Smooth muscle cell of the coronary artery (primary cell): ENCODE results near the gene GATC. TPM values are rescaled to one million over a fixed set of nuclear protein-coding genes. Genes with fewer than 3 reads are reported as not detected.

Source experiments
- total RNA-seq: library from RNA; depleted of rRNA; stranded (reverse); fragments of >200 nt; gene quantifications from 2 replicates; pipeline ENCODE4 v1.2.3, GENCODE V29; 2014; ENCODE audit warnings: low replicate concordance

The GATC gene, protein sequence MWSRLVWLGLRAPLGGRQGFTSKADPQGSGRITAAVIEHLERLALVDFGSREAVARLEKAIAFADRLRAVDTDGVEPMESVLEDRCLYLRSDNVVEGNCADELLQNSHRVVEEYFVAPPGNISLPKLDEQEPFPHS
- 10.5 and 15.0 TPM in 2 replicates for total RNA-seq

DNA sequence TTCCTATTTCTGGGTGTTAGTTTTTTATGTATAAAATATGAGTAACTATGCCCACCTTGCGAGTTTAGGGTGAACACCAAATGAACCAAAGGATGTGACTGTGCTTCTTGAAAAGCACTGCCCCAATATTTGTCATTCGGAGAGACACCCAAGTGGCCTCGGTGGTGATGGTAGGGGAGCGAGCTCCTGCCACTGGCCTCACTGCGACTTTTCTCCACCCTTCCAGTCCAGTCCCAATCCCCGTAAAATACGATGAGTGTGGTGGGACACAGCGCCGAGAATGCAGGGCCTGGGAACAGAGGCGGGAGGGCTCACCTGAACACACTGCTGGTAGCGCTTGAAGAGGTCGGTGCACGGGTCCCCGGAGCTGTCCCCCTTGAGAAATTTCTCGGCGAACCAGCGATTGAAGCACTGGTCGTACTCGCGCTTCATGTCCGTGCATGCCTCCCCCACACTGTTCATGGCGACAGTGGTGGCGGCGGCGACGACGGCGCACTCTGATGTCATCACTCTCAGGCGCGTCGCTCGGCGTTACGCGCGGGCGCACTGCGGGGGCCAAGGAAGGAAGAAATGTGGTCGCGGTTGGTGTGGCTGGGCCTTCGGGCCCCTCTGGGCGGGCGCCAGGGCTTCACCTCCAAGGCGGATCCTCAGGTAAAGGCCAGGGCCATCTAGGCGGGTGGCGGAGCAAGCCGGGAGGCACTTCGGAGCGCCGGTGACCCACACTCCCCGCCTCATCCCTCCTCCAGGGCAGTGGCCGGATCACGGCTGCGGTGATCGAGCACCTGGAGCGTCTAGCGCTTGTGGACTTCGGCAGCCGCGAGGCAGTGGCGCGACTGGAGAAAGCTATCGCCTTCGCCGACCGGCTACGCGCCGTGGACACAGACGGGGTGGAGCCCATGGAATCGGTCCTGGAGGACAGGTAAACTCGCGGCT is at the start of gene GATC, which contains the start of gene TRIAP1:
Gene GATC (plus strand): TSS at position 534 of the 933 bp plus-strand sequence. CDS start 37 bp downstream, at position 571.
Gene TRIAP1 (minus strand): TSS at position 474 of the 933 bp plus-strand sequence. CDS start 12 bp downstream, at position 462.

DNA sequence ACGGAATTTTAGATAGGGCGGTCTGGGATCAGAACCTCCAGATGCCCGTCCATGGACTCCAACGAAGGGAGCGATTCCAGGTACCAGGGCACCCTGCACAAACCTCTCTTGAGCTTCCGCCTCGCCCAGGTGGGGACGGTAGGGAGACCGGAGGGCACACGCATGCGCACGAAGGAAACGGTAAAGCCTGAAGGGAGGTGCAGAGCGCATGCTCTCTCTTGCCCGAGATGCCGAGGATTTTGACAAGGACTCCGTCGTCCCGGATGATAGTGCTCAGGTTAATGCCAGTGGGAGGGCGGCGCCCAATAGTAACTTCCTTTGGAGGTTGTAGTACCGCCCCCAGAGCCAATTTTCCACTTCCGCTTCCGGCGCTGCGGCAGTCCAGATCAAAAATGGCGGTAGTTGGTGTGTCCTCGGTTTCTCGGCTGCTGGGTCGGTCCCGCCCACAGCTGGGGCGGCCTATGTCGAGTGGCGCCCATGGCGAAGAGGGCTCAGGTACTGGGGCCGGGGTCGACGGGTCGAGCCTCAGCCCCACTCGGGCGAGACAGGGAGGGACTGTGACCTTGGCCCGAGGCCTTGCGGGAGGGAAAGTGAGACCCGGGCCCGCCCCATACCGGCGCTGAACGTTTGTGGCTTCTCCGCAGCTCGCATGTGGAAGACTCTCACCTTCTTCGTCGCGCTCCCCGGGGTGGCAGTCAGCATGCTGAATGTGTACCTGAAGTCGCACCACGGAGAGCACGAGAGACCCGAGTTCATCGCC is 8.3 kb upstream of the GATC start, which contains the start of gene COX6A1:
Gene COX6A1 (plus strand): TSS at position 379 of the 760 bp plus-strand sequence. CDS start 14 bp downstream, at position 393.

DNA sequence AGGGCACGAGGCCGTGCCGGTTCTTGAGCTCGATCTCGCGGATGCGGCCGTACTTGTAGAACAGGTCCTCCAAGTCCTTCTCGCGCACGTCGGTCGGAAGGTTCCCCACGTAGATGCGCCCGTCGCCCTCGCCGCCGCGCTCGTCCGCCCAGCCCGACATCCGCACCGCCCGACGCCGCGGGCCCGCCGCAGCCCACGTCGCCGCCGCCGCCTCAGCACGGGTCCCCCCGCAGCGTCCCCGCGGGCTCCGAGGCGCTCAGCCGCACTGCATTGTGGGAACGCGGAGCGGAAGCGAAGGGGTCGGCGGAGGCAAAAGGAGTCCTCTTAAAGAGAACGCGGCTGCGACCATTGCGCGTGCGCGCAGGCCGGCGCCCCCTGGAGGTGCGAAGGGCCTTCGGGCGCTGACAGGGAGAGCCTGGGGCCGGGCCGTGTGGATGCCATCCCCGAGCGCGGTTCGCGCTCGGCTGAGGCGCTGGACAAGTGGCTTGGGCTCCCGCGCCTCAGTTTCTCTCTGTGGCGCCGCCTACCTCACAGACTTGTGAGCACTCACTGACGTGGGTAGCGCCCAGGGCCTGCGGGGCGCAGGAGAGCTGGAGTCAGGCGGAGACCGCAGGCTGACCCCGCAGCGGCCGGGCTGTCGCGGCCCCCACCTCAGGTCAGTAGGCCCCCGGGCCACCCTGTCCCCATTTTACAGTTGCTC is 23.4 kb downstream of the GATC start, which contains the start of gene SRSF9:
Gene SRSF9 (minus strand): TSS at position 299 of the 700 bp plus-strand sequence. CDS start 139 bp downstream, at position 160.

DNA sequence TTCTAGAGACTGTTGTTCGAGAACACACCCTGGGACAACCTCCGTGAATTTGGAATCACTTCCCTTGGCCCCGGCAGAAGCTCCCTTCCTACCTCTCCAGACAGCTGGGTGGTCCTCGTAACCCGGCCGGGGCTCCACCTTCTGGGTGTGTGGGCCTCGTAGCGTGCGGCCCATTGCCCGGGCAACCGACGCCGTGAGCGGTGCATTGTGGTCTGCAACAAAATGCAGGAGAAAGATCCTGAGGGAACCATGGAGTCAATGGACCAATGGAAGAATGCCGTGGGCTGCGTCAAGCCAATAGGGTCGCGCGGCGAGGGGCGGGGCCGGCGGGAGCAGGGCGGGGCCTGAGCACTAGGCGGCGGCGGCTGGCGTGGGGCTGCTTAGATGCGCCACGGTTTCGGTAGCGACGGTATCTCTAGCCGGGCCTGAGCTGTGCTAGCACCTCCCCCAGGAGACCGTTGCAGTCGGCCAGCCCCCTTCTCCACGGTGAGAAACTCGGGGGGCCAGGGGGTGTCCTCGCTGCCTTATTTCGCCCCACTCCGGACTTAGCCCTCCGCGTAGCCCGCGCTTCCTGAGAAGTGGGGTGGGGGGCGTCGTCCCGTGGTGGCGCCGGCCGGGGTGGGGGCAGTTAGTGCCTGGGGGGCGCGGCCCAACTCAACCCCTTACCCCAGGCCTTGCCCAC is 49.6 kb downstream of the GATC start, which contains the start of gene DYNLL1:
Gene DYNLL1 (plus strand): TSS at position 383 of the 682 bp plus-strand sequence. CDS start 309 bp downstream, outside the sequence.

Other genes starting within 250 kb of the GATC start
- gene RPLP0, start 245.3 kb upstream of the GATC start, total RNA-seq = 3,616 and 4,331 TPM in 2 replicates
- gene PXN, start 180.7 kb upstream of the GATC start, total RNA-seq = 4.4 and 22.3 TPM in 2 replicates
- gene RNU4-2, start 154.5 kb upstream of the GATC start, total RNA-seq = under 0.01 and 251 TPM in 2 replicates
- under 0.01 and 55.9 TPM in 2 replicates for gene RNU4-1, start 153.2 kb upstream of the GATC start, total RNA-seq
- 1.5 and 2.9 TPM in 2 replicates for gene SIRT4, start 144.1 kb upstream of the GATC start, total RNA-seq
- not detected in 2 replicates for gene PLA2G1B, start 118.7 kb upstream of the GATC start, total RNA-seq
- not detected in 2 replicates for gene MSI1, start 77.3 kb upstream of the GATC start, total RNA-seq
- 546 and 838 TPM in 2 replicates for gene COX6A1, start 8.3 kb upstream of the GATC start, total RNA-seq
- gene TRIAP1, start 60 bp upstream of the GATC start, total RNA-seq = 14.6 and 24.8 TPM in 2 replicates
- 216 and 271 TPM in 2 replicates for gene SRSF9, start 23.3 kb downstream of the GATC start, total RNA-seq
- gene DYNLL1, start 49.7 kb downstream of the GATC start, total RNA-seq = 304 and 347 TPM in 2 replicates
- 28.4 and 39.1 TPM in 2 replicates for gene COQ5, start 82.7 kb downstream of the GATC start, total RNA-seq
- 89.5 and 217 TPM in 2 replicates for gene RNF10, start 87.9 kb downstream of the GATC start, total RNA-seq
- 52.2 and 60.1 TPM in 2 replicates for gene POP5, start 135.0 kb downstream of the GATC start, total RNA-seq
- 0.82 and 0.83 TPM in 2 replicates for gene CABP1, start 194.2 kb downstream of the GATC start, total RNA-seq
- gene MLEC, start 240.7 kb downstream of the GATC start, total RNA-seq = 106 and 122 TPM in 2 replicates